NCI-H774 (cell line): ENCODE results near the gene LHFPL6.

Source experiments
- DNase-seq: peaks from one replicate; lab custom pipeline; 2025; lab: John Stamatoyannopoulos, UW

LHFPL6 gene

GRCh38 chr13:39554371-39554770 lies 48.6 kb downstream of the LHFPL6 start:
- no peak for DNase-seq

GRCh38 chr13:39552246-39552645 lies 50.7 kb downstream of the LHFPL6 start:
- no peak for DNase-seq

- DNase-seq: no peak
Measured at GRCh38 chr13:39550931-39551330, 52.1 kb downstream of the LHFPL6 start.

GRCh38 chr13:39547108-39547507 lies 55.9 kb downstream of the LHFPL6 start:
- DNase-seq: no peak

- no peak for DNase-seq
Measured at GRCh38 chr13:39542361-39542760, 60.6 kb downstream of the LHFPL6 start.

GRCh38 chr13:39540929-39541605 lies 61.9 kb downstream of the LHFPL6 start:
- DNase-seq: no peak

GRCh38 chr13:39538816-39539790 lies 63.9 kb downstream of the LHFPL6 start:
- peak; percentile 89 for DNase-seq

- no peak for DNase-seq
Measured at GRCh38 chr13:39536906-39537305, 66.1 kb downstream of the LHFPL6 start.

- DNase-seq: no peak
Measured at GRCh38 chr13:39536274-39536673, 66.7 kb downstream of the LHFPL6 start.

GRCh38 chr13:39533651-39534150 lies 69.3 kb downstream of the LHFPL6 start:
- no peak for DNase-seq

GRCh38 chr13:39531646-39532045 lies 71.3 kb downstream of the LHFPL6 start:
- DNase-seq: no peak

GRCh38 chr13:39530916-39531315 lies 72.1 kb downstream of the LHFPL6 start:
- DNase-seq: no peak

- no peak for DNase-seq
Measured at GRCh38 chr13:39528661-39528980, 74.4 kb downstream of the LHFPL6 start.

- DNase-seq: no peak
Measured at GRCh38 chr13:39527961-39528660, 74.9 kb downstream of the LHFPL6 start.

GRCh38 chr13:39527301-39527700 lies 75.7 kb downstream of the LHFPL6 start:
- DNase-seq: no peak

GRCh38 chr13:39526499-39526898 lies 76.5 kb downstream of the LHFPL6 start:
- no peak for DNase-seq

- DNase-seq: no peak
Measured at GRCh38 chr13:39525506-39525905, 77.5 kb downstream of the LHFPL6 start.

- DNase-seq: no peak
Measured at GRCh38 chr13:39524795-39525194, 78.2 kb downstream of the LHFPL6 start.

- DNase-seq: no peak
Measured at GRCh38 chr13:39522329-39522728, 80.7 kb downstream of the LHFPL6 start.

- no peak for DNase-seq
Measured at GRCh38 chr13:39521701-39522100, 81.3 kb downstream of the LHFPL6 start.

GRCh38 chr13:39516096-39516495 lies 86.9 kb downstream of the LHFPL6 start:
- DNase-seq: no peak

- no peak for DNase-seq
Measured at GRCh38 chr13:39515224-39515714, 87.7 kb downstream of the LHFPL6 start.
